Measurements from ENCODE around the gene MYB. TPM values are rescaled to one million over a fixed set of nuclear protein-coding genes. Genes with fewer than 3 reads are reported as not detected.

The MYB gene
- total RNA-seq, 4 donors from 2014 or later = 0.18 to 4.0 (median 0.59) TPM; not detected in 1

- Histone ChIP-seq H3K27ac (no peak overlapping the region), H3K9me3 (no peaks in the 10 kb centered on the region), H3K4me1 (no peaks in the 10 kb centered on the region), H3K36me3 (no peaks in the 10 kb centered on the region), H3K4me3 (no peak overlapping the region), H3K27me3 (no peaks in the 10 kb centered on the region)
- no peak for DNase-seq
- no peak for TF ChIP-seq POLR2A (IDR thresholded peaks at IDR 0.05)
- no peak for TF ChIP-seq CTCF (IDR thresholded peaks at IDR 0.05)
- intact Hi-C loops (cut with DNase I; ENCODE audit: low total_unique reads) = no loop called here
These were observed 48.9 kb downstream of the MYB start for GRCh38 chr6:135229996-135230395.

- intact Hi-C loops (cut with DNase I; ENCODE audit: low total_unique reads) = no loop called here
- H3K27me3 ChIP-seq = no peaks in the 10 kb centered on the region
These were observed 49.8 kb downstream of the MYB start for GRCh38 chr6:135230711-135231468.

GRCh38 chr6:135231469-135231844 lies 50.3 kb downstream of the MYB start:
- H3K9me3 ChIP-seq = no peaks in the 10 kb centered on the region
- H3K4me1 ChIP-seq = no peaks in the 10 kb centered on the region
- H3K27me3 ChIP-seq = no peaks in the 10 kb centered on the region
- no peaks in the 10 kb centered on the region for H3K36me3 ChIP-seq
- no peak for DNase-seq
- no peak overlapping the region for H3K27ac ChIP-seq
- no peak overlapping the region for H3K4me3 ChIP-seq
- intact Hi-C loops (cut with DNase I; ENCODE audit: low total_unique reads) = no loop called here
- TF ChIP-seq CTCF (IDR thresholded peaks at IDR 0.05) = no peak
- TF ChIP-seq POLR2A (IDR thresholded peaks at IDR 0.05) = no peak

More at GRCh38 chr6:135230711-135231468, 49.8 kb downstream of the MYB start:
- DNase-seq = no peak
- Histone ChIP-seq H3K27ac (no peak overlapping the region), H3K36me3 (no peaks in the 10 kb centered on the region), H3K9me3 (no peaks in the 10 kb centered on the region), H3K4me1 (no peaks in the 10 kb centered on the region), H3K4me3 (no peak overlapping the region)
- TF ChIP-seq POLR2A (IDR thresholded peaks at IDR 0.05) = no peak
- no peak for TF ChIP-seq CTCF (IDR thresholded peaks at IDR 0.05)

GRCh38 chr6:135233686-135234491 lies 52.8 kb downstream of the MYB start:
- no peak overlapping the region for H3K27ac ChIP-seq
- intact Hi-C loops (cut with DNase I; ENCODE audit: low total_unique reads) = no loop called here
- H3K36me3 ChIP-seq = no peaks in the 10 kb centered on the region
- TF ChIP-seq CTCF (IDR thresholded peaks at IDR 0.05) (no peak), POLR2A (IDR thresholded peaks at IDR 0.05) (no peak)
- H3K4me3 ChIP-seq = no peak overlapping the region
- no peaks in the 10 kb centered on the region for H3K27me3 ChIP-seq
- H3K9me3 ChIP-seq = no peaks in the 10 kb centered on the region
- H3K4me1 ChIP-seq = no peaks in the 10 kb centered on the region
- no peak for DNase-seq

GRCh38 chr6:135234492-135234780 lies 53.3 kb downstream of the MYB start:
- no peaks in the 10 kb centered on the region for H3K27me3 ChIP-seq
- no peaks in the 10 kb centered on the region for H3K36me3 ChIP-seq
- no peak overlapping the region for H3K27ac ChIP-seq
- H3K4me3 ChIP-seq = no peak overlapping the region
- no peak for TF ChIP-seq POLR2A (IDR thresholded peaks at IDR 0.05)
- no peak for TF ChIP-seq CTCF (IDR thresholded peaks at IDR 0.05)
- H3K4me1 ChIP-seq = no peaks in the 10 kb centered on the region
- intact Hi-C loops (cut with DNase I; ENCODE audit: low total_unique reads) = no loop called here
- DNase-seq = no peak
- H3K9me3 ChIP-seq = no peaks in the 10 kb centered on the region

Data from uterus (tissue), 4 donors.